ENCODE data around the gene ARV1. TPM values are rescaled to one million over a fixed set of nuclear protein-coding genes. Genes with fewer than 3 reads are reported as not detected.
"Not testable (repeated sequence)": the region's sequence is repeated elsewhere in the genome, so short reads cannot be mapped to it uniquely, and the experiment has no call there.

Gene ARV1
- total and polyA plus RNA-seq, 2 of the 13 experiments (the other 11 are each of a cell fraction or from before 2014, with no cell fraction given): 13.0 to 15.2 TPM

DNA sequence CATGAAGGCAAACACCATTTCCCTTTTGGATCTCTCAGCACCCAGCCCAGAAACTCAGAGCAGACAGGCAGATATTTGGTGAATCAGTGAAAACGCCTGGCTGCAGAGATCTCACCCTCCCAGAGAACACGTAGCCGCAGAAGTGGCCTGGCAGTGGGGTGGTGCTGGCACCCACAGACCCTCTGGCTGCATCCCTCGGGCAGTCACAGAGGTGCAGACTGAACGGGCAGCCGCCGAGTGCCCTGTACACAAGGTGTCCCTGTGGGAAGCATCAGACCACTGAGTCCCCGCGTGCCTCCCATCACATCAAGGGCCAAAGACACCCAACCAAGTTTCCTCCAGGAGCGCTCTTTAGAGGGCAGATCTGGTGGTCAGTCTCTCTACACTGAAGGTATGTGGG is 49.1 kb downstream of the ARV1 start (continued):
- TF ChIP-seq CTCF (CRISPR knock-in tag; IDR thresholded peaks at IDR 0.05): no peak
- no peak for TF ChIP-seq KAT7 (CRISPR knock-in tag; IDR thresholded peaks at IDR 0.05; ENCODE audit: borderline replicate concordance)
- TF ChIP-seq ZBTB42 (CRISPR knock-in tag; IDR thresholded peaks at IDR 0.05): no peak

DNA sequence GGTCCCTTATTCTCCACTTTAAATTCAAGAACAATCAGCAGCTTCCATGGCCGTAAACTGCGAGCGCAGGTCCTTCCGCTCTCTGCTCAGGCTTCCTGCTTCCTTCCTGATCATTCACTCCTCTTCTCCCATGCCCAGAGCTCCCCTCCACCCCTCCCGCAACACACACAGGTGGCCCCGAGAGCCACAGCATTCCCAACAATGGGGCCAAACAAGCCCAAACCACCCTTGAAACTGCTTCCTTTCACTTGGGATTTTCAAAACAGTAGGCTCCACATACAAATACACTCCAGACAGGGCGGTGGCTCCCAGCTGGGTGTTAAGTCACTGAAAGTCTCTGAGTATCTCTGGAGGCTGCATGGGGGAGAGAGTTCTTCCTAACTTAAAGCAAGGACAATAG is 49.8 kb downstream of the ARV1 start:
- 77% methylated on average over 7 of the region's 7 CpGs for WGBS (ENCODE audit: low lambda C conversion rate)
- CTCF ChIA-PET (ENCODE audit: low intra/inter-chr PET ratio, low total read pairs): no interaction called here

DNA sequence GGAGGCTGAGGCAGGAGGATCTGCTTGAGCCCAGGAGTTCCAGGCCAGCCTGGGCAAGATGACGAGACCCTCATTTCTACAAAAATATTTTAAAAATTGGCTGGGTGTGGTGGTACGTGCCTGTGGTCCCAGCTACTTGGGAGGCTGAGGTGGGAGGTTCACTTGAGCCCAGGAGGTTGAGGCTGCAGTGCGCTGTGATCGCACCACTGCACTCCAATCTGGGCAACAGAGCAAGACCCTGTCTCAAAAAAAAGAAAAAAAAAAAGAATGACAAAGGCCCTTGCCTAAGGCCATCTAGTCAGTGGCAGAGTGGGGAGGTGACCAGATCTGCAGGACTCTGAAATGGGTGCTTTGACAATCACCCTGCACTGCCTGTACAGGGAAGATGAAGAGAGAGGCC is 50.4 kb downstream of the ARV1 start:
- WGBS (ENCODE audit: low lambda C conversion rate): 73% methylated on average over 4 of the region's 4 CpGs
- H2AFZ ChIP-seq (ENCODE audit: low read length); intact Hi-C loops (cut with micrococcal nuclease; ENCODE audit: unreplicated experiment); FAIRE-seq; BruUV-seq (replicated peaks); H3K36me3 ChIP-seq (replicated peaks in 1 of 2; ENCODE audit: control insufficient read depth in 1 of 2, insufficient read depth in 2 of 2, low read length in 2 of 2); ATAC-seq; H3K27me3 ChIP-seq (ENCODE audit: control insufficient read depth in 1 of 2, insufficient read depth in 2 of 2, low read length in 2 of 2); DNase-seq (ENCODE audit: low spot score); H3K4me3 ChIP-seq (replicated peaks in 1 of 3; ENCODE audit: insufficient read depth in 1 of 3, low read depth in 2 of 3, low read length in 3 of 3); H3K4me2 ChIP-seq (ENCODE audit: low read depth, low read length); POLR2A ChIA-PET; in situ Hi-C loops (cut with HindIII; ENCODE audit: extremely low pct_ligation_motif_present, low pct_unique_long_range_greater_than_20kb); H3K9ac ChIP-seq (ENCODE audit: insufficient read depth, low read depth, low read length); H3K4me1 ChIP-seq (ENCODE audit: insufficient read depth, low read length); H3K27ac ChIP-seq (ENCODE audit: extremely low read length, insufficient read depth, low read length); H4K20me1 ChIP-seq (ENCODE audit: insufficient read depth, low read length); H3K9me3 ChIP-seq (ENCODE audit: low read length); CTCF ChIA-PET (ENCODE audit: low intra/inter-chr PET ratio, low total read pairs); H3K79me2 ChIP-seq (ENCODE audit: insufficient read depth, low read length): not testable (repeated sequence)

More for the DNA sequence above, 49.8 kb downstream of the ARV1 start:
- POLR2A ChIA-PET: no interaction called here
- Histone ChIP-seq H3K4me3 (replicated peaks in 1 of 3; ENCODE audit: insufficient read depth in 1 of 3, low read depth in 2 of 3, low read length in 3 of 3) (no peak overlapping the region), H3K27me3 (ENCODE audit: control insufficient read depth in 1 of 2, insufficient read depth in 2 of 2, low read length in 2 of 2) (peaks cover 0 to 3% of the 10 kb centered on the region in 2 experiments; a peak in 1 of 5 replicates), H3K36me3 (replicated peaks in 1 of 2; ENCODE audit: control insufficient read depth in 1 of 2, insufficient read depth in 2 of 2, low read length in 2 of 2) (no peaks in the 10 kb centered on the region), H4K20me1 (ENCODE audit: insufficient read depth, low read length) (no peaks in the 10 kb centered on the region), H3K9ac (ENCODE audit: insufficient read depth, low read depth, low read length) (no peak overlapping the region), H3K79me2 (ENCODE audit: insufficient read depth, low read length) (no peaks in the 10 kb centered on the region), H3K4me1 (ENCODE audit: insufficient read depth, low read length) (0 out of 2 replicates have a peak, but pooled peaks cover 6% of the 10 kb centered on the region), H2AFZ (ENCODE audit: low read length) (no peak overlapping the region), H3K27ac (ENCODE audit: extremely low read length, insufficient read depth, low read length) (no peak overlapping the region), H3K9me3 (ENCODE audit: low read length) (no peaks in the 10 kb centered on the region), H3K4me2 (ENCODE audit: low read depth, low read length) (no peak overlapping the region)
- in situ Hi-C loops (cut with HindIII; ENCODE audit: extremely low pct_ligation_motif_present, low pct_unique_long_range_greater_than_20kb) (no loop called here), intact Hi-C loops (cut with micrococcal nuclease; ENCODE audit: unreplicated experiment) (no loop called here)
- ATAC-seq: no peak
- no TSS peak for BruUV-seq (replicated peaks)
- no peak for FAIRE-seq
- no peak for TF ChIP-seq CREM (IDR thresholded peaks at IDR 0.05)
- no peak for TF ChIP-seq CREM (CRISPR knock-in tag; IDR thresholded peaks at IDR 0.05)
- TF ChIP-seq TEAD2 (CRISPR knock-in tag; IDR thresholded peaks at IDR 0.05): no peak
- TF ChIP-seq MED13 (CRISPR knock-in tag; IDR thresholded peaks at IDR 0.05): no peak
- no peak for TF ChIP-seq JUND (CRISPR knock-in tag; IDR thresholded peaks at IDR 0.05)
- TF ChIP-seq ZNF512 (CRISPR knock-in tag; IDR thresholded peaks at IDR 0.05): no peak
- no peak for TF ChIP-seq SETDB1 (CRISPR knock-in tag; IDR thresholded peaks at IDR 0.05; ENCODE audit: borderline replicate concordance)
- no peak for TF ChIP-seq EP300 (IDR thresholded peaks at IDR 0.05; ENCODE audit: low read depth in 2 of 2, low read length in 2 of 2)
- TF ChIP-seq EP300 (CRISPR knock-in tag; IDR thresholded peaks at IDR 0.05; ENCODE audit: borderline replicate concordance): no peak
- no peak for TF ChIP-seq CAMTA2 (CRISPR knock-in tag; IDR thresholded peaks at IDR 0.05; ENCODE audit: borderline replicate concordance)
- no peak for TF ChIP-seq IRF2 (CRISPR knock-in tag; IDR thresholded peaks at IDR 0.05)
- TF ChIP-seq ZMYM3 (CRISPR knock-in tag; IDR thresholded peaks at IDR 0.05): no peak
- TF ChIP-seq NFIB (CRISPR knock-in tag; IDR thresholded peaks at IDR 0.05; ENCODE audit: borderline replicate concordance): no peak
- no peak for TF ChIP-seq ZMAT3 (CRISPR knock-in tag; conservative IDR thresholded peaks at IDR 0.05)
- no peak for TF ChIP-seq KAT2B (IDR thresholded peaks at IDR 0.05; ENCODE audit: borderline replicate concordance, low read depth, low read length)
- DNase-seq (ENCODE audit: low spot score): no peak

Data from HepG2 (cell line).